HG02588 (cell line): ENCODE results near the gene ZMYND10.
A peak's percentile ranks its signal among the peaks of the same experiment; 100 is the strongest.

Experiments used
- ATAC-seq: cut with Tn5 transposase; IDR thresholded peaks from one replicate; pipeline ENCODE4 v1.9.1; 2021; ENCODE audit warnings: mild to moderate bottlenecking, moderate library complexity; ENCODE audit not compliant: unreplicated experiment

Gene ZMYND10

DNA sequence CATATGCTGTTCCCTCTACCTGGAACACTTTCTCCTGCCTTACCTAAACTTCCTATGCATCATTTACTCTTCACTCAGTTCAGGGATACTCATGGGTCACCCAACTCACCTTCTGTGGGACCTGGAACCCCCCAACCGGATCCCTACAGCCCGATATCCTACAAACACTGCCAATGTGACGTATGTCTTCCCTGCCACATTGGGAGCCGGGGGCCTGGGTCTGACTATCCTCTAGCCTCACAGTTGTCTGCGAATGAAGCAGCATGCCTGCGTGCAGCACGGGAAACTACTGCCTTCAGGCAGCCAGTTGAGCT, 4.6 kb upstream of the ZMYND10 start:
- no peak for ATAC-seq

DNA sequence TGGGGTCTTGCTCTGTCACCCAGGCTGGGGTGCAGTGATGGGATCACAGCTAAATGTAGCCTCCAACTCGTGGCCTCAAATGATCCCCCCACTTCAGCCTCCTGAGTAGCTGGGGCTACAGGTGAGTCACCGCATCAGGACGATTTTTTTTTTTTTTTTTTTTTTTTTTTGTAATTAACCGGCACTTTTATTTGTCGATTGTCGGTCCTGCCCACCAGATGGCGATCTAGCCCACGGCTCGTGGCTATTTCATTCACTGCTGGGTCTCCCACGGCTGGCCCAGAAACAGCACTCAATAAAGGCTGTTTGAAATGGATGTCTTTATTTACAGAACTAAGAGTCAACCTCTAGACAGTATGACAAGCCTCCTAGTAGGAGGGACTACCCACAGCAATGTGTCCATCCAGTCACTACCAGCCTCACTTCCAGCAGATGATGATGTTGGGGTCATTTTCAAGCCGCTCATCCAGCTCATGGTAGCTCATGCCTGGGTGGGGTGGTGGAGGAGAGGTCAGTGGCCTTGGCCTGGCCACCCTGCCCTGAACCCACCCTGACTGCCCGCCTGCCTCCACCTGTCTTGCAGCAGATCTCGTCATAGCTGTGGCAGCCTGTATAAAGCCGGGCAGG, 1.8 kb upstream of the ZMYND10 start:
- ATAC-seq = no peak

DNA sequence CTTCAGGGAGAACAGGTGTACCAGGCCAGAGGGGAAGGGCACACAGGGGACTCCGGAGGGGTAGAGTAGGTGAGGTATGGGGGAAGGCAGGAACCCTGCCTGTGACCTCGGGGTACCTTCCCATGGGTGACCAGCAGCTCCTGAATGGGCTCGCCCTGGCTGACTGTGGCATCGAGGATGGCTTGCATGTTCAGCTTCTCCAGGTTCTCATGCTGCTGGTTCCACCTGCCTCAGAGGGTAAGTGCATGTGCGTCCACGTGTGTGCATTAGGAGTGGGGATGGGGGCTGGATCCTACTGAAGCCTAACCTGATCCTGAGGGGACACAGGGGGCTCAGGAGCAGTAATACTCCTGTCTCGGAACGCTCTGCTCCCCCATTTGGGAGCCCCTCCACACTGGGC, 524 bp downstream of the ZMYND10 start:
- no peak for ATAC-seq

DNA sequence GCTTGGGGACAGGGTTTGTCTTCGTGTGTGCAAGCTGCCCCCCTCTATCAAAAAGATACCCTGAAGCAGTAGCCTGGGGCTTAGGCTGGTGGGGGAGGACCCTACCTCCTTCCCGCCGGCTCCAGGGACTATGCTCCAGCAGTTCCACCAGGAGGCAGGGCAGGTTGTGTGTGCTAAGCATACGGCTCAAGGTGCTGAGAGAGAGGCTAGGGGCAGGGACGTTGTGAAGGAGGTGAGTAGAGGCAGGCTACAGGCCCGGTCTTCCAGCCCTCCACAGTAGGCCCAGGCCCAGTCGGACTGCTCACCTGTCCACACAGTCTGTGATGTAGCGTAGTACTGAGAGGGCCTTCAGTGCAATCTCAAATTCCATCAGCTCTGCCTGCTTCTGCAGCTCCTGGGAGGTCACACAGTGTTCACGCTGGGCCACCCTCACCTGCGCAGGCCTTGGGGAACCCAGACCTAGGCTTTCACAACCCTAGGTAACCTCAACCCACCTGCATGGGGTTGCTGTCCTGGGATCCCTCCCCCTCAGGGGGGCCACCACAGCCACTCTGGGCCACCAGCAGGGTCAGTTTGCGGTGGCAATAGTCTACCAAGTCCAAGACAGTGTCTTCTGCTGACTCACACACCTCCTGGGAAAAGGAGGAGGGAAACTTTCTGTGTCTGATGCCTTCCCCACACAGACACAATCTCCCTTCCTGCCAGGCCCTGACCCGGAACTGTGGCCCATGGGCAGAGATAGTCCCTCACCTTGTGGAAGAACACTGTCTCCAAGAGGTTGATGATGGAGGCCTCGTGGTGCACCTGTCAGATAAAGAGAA, 2.5 kb downstream of the ZMYND10 start:
- ATAC-seq = no peak

DNA sequence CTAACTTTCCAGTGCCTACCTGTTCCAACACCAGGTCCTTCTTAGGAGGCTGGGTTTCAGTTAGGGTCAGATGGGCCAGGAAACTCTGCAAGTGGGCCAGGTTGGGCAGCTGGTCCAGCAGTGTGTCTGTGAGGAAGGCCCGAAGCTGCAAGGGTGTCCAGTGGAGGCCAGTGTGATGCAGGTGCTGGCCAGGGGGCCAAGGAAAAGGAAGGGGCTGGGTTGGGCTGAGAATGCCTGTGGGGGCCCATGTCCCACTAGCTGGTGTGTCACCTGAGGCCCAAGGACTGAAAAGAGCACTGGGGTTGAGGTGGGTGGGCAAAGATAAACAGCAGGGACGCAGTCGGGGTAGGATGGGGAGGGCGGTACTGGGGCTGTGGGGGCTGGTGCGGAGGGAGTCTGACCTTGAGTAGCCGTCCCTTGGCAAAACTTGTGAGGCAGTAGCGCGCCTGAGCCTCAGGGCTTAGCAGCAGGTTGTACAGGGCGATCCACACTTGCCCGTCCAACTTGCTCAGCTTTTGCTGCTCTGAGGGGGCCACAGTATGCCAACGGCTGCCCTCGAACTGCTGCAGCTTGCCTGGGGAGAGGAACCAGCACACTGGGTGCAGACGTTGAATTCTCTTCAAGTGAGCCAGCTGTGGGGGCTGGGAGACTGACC, 3.4 kb downstream of the ZMYND10 start:
- ATAC-seq = no peak

DNA sequence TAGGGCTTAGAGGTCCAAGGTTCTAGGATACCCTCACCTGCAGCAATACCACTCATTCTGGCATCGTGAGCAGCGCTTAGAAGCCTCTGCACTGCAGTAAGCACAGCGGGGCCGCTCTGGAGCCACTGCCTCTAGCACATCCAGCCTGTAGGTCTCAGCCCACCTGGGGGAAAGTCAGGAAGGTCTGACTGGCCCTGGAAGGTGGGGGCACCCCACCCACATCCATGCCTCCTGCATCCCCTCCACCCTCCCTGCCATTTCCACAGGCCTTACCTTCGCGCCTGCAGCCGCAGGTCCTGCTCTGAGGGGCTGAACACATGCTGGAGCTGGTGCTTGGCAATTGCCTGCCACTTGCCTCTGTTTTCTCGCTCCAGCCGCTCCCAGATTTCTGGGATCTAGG, 4.0 kb downstream of the ZMYND10 start:
- ATAC-seq = no peak

DNA sequence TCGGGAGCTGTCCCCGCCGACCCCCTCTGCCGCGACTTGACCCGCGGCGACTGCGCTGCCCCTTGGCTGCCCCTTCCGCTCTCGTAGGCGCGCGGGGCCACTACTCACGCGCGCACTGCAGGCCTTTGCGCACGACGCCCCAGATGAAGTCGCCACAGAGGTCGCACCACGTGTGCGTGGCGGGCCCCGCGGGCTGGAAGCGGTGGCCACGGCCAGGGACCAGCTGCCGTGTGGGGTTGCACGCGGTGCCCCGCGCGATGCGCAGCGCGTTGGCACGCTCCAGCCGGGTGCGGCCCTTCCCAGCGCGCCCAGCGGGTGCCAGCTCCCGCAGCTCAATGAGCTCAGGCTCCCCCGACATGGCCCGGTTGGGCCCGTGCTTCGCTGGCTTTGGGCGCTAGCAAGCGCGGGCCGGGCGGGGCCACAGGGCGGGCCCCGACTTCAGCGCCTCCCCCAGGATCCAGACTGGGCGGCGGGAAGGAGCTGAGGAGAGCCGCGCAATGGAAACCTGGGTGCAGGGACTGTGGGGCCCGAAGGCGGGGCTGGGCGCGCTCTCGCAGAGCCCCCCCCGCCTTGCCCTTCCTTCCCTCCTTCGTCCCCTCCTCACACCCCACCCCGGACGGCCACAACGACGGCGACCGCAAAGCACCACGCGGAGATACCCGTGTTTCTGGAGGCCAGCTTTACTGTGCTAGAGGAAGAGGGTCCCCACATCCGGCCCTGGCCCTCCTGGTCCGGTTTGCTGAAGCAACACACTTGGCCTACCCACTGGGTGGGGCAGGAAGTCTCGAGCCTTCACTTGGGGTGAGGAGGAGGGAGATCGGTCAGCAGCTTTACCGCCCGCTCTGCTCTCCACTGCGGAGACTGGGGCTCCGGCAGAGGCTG, 4.8 kb downstream of the ZMYND10 start, which contains the start of gene RASSF1:
Gene RASSF1, minus strand, starts transcription at position 389 of the 882 bp plus-strand sequence. Its CDS starts 31 bp downstream, at position 358.
- ATAC-seq = no peak

DNA sequence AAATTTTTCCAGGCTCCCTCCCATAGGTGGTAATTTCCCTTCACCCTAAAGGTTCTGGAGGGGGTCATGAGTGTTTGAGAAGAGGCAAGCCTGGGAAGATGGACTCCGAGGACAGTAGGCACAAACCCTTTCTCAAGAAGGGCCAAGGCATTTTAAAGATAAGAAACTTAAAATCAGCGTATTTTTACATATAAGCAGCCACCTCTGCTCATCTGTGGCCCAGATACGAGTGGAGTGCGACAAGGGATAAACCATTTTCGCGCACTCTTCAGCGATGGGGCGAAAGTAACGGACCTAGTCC, 5.4 kb downstream of the ZMYND10 start:
- no peak for ATAC-seq

DNA sequence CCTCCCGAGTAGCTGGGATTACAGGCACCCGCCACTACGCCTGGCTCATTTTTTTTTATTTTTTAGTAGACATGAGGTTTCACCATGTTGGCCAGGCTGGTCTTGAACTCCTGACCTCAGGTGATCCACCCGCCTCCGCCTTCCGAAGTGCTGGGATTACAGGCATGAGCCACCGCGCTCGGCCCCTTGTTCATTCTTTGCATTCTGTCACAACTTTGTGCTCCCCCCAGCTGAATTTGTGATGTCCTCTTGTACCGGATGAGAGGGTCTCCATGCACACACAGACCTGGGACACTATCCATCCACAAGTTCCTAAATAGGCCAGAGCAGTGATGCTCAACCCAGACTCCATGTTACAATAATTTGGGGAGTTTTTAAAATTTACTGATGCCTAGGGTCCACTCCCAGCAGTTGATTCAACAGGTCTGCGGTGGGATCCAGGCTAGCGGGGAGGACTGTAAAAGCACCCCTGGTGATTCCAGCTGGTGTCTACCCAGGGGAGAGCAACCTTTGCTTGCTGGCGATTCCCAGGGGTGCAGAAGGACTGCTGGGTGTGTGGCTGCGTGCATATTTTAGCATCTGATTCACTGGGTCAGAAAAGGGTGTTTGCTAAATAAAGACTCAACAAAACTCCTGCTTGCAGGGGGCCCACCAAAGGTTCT, 5.9 kb downstream of the ZMYND10 start:
- ATAC-seq = no peak

DNA sequence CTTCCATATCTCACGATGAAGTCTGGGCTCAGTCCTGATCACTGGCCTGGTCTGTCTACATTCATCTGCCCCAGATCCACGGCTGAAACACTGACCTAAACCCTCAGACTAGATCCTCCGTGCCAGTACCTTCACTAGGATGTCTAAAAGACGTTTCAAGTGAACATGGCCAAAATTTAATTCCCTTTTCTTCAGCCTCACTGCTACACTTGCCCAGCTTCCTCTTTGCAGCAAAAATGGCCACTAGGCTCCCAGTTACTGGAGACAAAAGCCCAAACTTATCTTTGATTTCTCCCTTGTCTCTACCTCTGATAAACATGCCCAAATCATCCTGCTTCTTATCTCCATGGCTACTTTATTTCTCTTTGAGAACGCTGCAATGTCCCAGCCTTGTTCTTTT, 6.6 kb downstream of the ZMYND10 start:
- ATAC-seq = no peak

DNA sequence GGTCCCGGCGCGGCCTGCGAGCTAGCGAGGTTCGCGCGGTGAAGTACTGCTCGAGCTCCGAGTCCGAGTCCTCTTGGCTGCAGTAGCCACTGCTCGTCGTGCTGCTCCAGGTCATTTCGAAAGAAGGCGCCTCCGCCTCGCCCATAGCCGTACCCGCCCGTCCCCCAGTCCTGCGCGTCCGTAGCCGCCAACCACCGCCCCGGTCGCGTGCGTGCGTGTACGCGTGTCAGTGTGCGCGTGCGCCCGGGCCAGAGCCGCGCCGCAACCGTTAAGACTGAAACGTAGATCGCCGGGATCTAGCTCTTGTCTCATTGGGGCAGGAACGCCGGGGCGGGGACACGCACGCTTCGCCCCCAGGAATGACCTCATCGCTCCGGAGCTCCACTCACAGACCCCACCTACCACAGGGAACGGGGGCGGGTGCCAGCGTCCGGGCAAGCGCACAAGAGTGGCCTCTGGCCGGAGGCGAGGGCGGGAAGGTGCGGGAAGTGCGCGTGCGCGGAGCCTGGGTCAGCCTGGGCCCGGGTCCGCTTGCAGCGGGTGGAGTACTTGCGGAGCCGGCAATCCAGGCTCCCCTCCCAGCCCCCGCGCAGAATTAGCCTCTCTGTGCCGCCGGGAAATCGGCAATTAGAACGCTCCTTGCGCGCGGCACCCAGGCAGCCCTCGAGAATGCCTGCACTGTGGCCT, 8.2 kb downstream of the ZMYND10 start:
- peak; percentile 73 for ATAC-seq

DNA sequence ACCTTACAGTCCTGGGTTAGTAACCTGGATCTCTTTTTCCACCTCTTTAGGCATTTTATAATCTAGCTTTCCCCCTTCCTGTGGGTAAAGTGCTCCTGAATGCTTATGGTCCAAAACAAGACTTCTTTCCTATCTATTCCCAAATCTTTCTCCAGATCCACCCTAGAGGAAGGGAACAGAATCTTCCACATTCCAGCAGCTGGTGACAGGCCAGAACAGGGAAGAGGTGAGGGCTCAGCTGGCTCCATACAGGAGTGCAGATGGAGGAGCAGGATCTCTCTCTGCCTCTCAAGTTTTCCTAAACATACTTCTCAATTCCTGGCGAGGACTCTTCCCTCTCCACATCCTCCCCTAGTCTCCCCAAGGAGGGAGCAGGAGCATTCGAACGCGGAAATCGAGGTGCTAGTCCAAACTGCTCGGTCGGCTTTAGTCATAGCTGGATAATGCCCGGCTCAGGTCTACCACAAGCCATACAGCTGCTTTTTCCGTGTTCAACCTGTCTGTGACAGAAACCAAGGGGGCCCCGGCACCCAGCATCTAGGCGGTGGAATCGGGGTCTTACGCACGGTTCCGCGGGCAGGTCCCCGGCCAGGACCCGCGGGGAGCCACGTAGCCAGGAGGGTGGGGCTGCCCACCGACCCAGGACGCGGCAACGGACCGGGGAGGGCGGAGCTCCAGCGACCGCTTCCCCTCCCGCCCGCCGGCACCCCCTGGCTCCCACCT, 8.9 kb downstream of the ZMYND10 start:
- peak; percentile 27 for ATAC-seq

DNA sequence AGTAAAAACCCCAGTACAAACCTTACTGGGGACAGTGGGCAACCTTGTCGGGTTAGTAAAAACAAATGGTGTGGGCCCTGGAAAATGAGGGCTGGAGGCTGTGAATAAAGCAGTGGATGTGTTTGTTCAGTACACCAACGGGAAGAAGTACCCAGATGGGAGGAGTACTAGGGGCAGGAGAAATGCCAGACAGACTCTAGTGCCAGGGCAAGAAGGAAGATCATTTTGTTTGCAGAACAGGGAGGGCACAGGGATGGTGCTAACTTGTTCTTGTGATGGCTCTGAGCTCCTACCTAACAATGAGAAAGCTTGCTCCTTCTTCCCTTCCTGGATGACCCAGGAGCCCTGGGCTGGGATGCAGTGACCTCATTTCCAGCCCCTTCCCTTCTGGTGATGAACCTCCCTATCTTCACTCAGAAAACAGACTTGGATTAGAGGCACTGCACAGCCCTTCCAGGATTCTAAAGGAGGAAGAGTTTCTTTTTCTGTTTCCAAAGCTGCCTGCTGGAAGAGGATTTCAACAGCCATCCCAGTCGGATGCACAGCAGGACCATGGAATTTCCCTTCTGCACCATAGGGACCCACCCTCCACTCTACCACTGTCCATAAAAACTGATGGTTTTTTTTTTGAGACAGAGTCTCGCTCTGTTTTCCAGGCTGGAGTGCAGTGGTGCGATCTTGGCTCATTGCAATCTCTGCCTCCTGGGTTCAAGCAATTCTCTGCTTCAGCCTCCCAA, 11.0 kb downstream of the ZMYND10 start:
- no peak for ATAC-seq

DNA sequence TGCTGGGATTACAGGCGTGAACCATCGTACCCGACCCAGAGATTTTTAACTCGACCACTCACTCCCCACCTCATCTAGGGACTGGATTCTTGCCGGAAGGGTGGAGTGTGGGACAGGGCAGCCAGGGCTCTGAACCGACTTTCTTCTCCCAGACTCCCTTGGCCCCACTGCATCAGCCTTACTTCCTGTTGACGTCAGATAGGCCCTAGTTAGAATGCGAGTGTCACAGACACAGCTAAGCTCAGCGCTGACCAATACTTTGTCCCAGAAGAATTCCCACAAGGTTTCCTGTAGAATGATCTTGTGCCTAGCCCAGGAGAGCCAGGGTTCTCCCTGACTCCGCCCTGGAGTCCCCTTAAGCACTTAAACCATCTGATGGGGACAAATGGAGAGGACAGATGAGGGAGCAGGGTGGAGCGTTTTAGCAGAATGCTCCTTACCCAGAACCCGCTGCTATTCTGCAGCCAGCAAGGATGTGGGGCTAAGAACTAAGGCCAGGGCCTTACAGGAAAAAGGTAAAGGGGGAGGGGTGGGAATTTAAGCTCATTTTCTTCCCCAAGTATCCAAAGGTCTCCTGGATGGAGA, 11.7 kb downstream of the ZMYND10 start:
- no peak for ATAC-seq

DNA sequence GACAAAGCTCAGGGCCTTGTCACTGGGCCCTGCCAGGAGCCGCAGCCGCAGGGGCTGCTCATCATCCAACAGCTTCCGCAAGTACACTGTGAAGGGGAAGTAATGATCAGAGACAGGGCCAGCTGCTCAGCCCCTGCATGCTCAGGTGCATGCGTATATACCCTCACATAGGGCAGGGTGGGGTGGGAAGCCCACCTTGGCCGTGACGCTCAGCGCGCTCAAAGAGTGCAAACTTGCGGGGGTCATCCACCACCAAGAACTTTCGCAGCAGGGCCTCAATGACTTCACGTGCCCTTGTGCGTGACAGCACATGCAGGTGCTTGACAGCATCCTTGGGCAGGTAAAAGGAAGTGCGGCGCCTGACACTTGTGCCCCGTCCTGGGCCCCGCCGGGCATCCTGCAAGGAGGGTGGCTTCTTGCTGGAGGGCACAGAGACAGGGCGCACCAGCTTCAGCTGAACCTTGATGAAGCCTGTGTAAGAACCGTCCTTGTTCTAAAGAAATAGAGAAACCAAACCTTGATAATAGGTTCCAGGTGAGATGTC, 14.1 kb downstream of the ZMYND10 start:
- no peak for ATAC-seq

DNA sequence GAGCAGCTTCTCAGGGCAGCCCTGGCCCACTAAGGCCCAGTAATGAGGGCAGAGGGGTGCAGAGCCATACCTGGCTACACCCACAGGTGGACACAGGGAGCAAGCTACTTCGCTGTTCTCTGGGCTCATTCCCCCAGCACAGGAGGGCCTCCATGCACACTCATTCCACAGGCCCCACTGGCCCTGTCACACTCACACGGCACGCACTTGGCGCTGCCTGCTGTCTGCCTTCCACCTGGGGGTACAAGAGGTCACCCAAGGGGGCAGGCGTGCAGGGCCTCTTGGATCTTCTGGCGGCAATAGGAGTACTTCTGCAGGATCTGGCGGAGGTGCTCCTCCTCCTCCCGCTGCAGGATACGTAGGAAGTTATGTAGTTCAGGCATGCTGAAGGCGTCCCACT, 15.2 kb downstream of the ZMYND10 start:
- ATAC-seq = no peak

DNA sequence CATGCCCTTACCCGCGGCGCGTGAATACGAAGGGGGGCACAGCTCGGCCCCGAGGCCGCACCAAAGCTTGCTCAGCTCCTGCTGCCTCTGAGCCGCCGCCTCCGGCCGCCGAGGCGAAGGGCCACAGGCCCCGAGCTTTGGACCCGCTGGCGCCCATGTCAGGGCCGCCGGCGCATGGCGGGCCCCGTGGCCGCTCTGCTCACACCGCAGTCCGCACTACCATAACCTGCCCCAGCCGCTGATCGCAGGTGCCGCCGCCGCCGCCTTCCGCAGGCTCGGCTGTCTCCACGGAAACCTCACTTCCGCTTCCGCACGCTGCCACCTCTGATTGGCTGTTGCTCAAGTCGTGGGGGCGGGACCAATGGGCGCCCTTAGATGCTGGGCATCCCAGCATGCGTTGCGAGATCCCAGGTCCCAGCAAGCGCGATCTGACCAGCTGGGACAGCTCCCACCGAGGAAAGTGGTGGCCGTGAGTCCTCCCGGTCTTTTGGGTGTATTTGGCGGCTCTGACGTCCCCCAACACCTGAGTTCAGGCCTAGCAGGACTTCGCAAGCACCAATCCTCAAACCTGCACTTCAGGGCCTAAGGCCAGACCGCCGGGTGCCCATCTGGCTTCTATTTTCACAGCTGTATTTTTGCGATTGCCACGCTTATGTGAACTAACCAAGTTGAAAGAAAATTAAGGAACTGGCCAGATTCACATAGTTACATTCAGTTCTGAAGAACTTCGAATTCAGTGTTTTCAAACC, 17.4 kb downstream of the ZMYND10 start, which contains the start of gene TUSC2:
Gene TUSC2, minus strand, starts transcription at position 281 of the 749 bp plus-strand sequence. Its CDS starts 124 bp downstream, at position 157.
- peak; percentile 79 for ATAC-seq
